Measurements from ENCODE around the gene TIPIN. TPM values are rescaled to one million over a fixed set of nuclear protein-coding genes. Genes with fewer than 3 reads are reported as not detected.
"Not testable (repeated sequence)": the region's sequence is repeated elsewhere in the genome, so short reads cannot be mapped to it uniquely, and the experiment has no call there.

TIPIN gene
- total RNA-seq, 1 experiment from 2014 or later, result 14.2 TPM

GRCh38 chr15:66359740-66360139, 3.3 kb upstream of the TIPIN start:
- intact Hi-C loops (cut with micrococcal nuclease), result no loop called here
- Histone ChIP-seq H3K4me3 (ENCODE audit: low read length) (no peak overlapping the region), H2AFZ (ENCODE audit: low read length) (peak overlapping the region; percentile 26; the same call in 1 of the 2 replicates)

GRCh38 chr15:66356077-66356358, 467 bp downstream of the TIPIN start:
- Histone ChIP-seq H3K9ac (ENCODE audit: low read length) (peak overlapping the region; percentile 99), H3K4me1 (ENCODE audit: insufficient read depth, low read length) (peaks cover 16% of the 10 kb centered on the region), H3K27me3 (ENCODE audit: low read length) (no peaks in the 10 kb centered on the region), H3K4me3 (ENCODE audit: low read length) (peak overlapping the region; percentile 89), H2AFZ (ENCODE audit: low read length) (peak overlapping the region; percentile 94), H3K4me2 (ENCODE audit: low read length) (peak overlapping the region; percentile 99), H3K9me3 (ENCODE audit: low read length) (no peaks in the 10 kb centered on the region), H3K79me2 (ENCODE audit: low read length) (peaks cover 24% of the 10 kb centered on the region), H3K36me3 (ENCODE audit: low read depth, low read length) (no peaks in the 10 kb centered on the region), H4K20me1 (ENCODE audit: low read length) (no peaks in the 10 kb centered on the region), H3F3A (ENCODE audit: low read length, unreplicated experiment) (peaks cover 4% of the 10 kb centered on the region), H3K9me2 (replicated peaks; ENCODE audit: low read length) (no peaks in the 10 kb centered on the region), H3K27ac (ENCODE audit: low read length) (peak overlapping the region; percentile 57)
- BruUV-seq (replicated peaks), result TSS peak; percentile 80
- DNase-seq (no peak), ATAC-seq (no peak)
- POLR2A ChIA-PET (ENCODE audit: unreplicated experiment), result no interaction called here
- intact Hi-C loops (cut with micrococcal nuclease), result loop anchor here (1.0 kb wide), 1 partner anchor 30 kb away; the partner anchor contains the start of gene MAP2K1
- CTCF ChIA-PET, result no interaction called here
- TF ChIP-seq CTCF (conservative IDR thresholded peaks at IDR 0.05; ENCODE audit: low read depth, low read length) (no peak), EZH2 (IDR thresholded peaks at IDR 0.05; ENCODE audit: low read length, unreplicated experiment) (no peak)

More at GRCh38 chr15:66359740-66360139, 3.3 kb upstream of the TIPIN start:
- Histone ChIP-seq H3K27me3 (ENCODE audit: low read length) (no peaks in the 10 kb centered on the region), H3F3A (ENCODE audit: low read length, unreplicated experiment) (peaks cover 4% of the 10 kb centered on the region), H3K4me1 (ENCODE audit: insufficient read depth, low read length) (peaks cover 16% of the 10 kb centered on the region), H4K20me1 (ENCODE audit: low read length) (no peaks in the 10 kb centered on the region), H3K4me2 (ENCODE audit: low read length) (peak overlapping the region; percentile 39), H3K27ac (ENCODE audit: low read length) (peak overlapping the region; percentile 61), H3K9me2 (replicated peaks; ENCODE audit: low read length) (no peaks in the 10 kb centered on the region), H3K9ac (ENCODE audit: low read length) (no peak overlapping the region), H3K9me3 (ENCODE audit: low read length) (no peaks in the 10 kb centered on the region), H3K79me2 (ENCODE audit: low read length) (peaks cover 15% of the 10 kb centered on the region), H3K36me3 (ENCODE audit: low read depth, low read length) (no peaks in the 10 kb centered on the region)
- BruUV-seq (replicated peaks), result no TSS peak
- ChIA-PET POLR2A (ENCODE audit: unreplicated experiment) (no interaction called here), CTCF (no interaction called here)
- DNase-seq, result peak; percentile 76
- ATAC-seq, result peak; percentile 55
- TF ChIP-seq CTCF (conservative IDR thresholded peaks at IDR 0.05; ENCODE audit: low read depth, low read length) (no peak), EZH2 (IDR thresholded peaks at IDR 0.05; ENCODE audit: low read length, unreplicated experiment) (no peak), EZH2phosphoT487 (IDR thresholded peaks at IDR 0.05; ENCODE audit: borderline replicate concordance, low read length) (no peak)

- POLR2A ChIA-PET (ENCODE audit: unreplicated experiment); intact Hi-C loops (cut with micrococcal nuclease); DNase-seq; H2AFZ ChIP-seq (ENCODE audit: low read length); H3K79me2 ChIP-seq (ENCODE audit: low read length); H3F3A ChIP-seq (ENCODE audit: low read length, unreplicated experiment); H3K9me2 ChIP-seq (replicated peaks; ENCODE audit: low read length); H3K27ac ChIP-seq (ENCODE audit: low read length); BruUV-seq (replicated peaks); ATAC-seq; H4K20me1 ChIP-seq (ENCODE audit: low read length); H3K4me1 ChIP-seq (ENCODE audit: insufficient read depth, low read length); CTCF ChIA-PET; H3K9me3 ChIP-seq (ENCODE audit: low read length); H3K4me3 ChIP-seq (ENCODE audit: low read length); H3K27me3 ChIP-seq (ENCODE audit: low read length); H3K4me2 ChIP-seq (ENCODE audit: low read length); H3K9ac ChIP-seq (ENCODE audit: low read length): not testable (repeated sequence)
- peaks cover 11% of the 10 kb centered on the region; the same call in 1 of the 2 replicates for H3K36me3 ChIP-seq (ENCODE audit: low read depth, low read length)
Measured at GRCh38 chr15:66348530-66348929, 8.0 kb downstream of the TIPIN start.

Data from PC-3 (cell line).